ENCODE measurements around the gene ATP10D. TPM values are rescaled to one million over a fixed set of nuclear protein-coding genes. Genes with fewer than 3 reads are reported as not detected.

The ATP10D gene
- polyA plus RNA-seq, 1 of the 3 experiments (the other 2 are of a cell fraction), result 7.9 TPM

DNA sequence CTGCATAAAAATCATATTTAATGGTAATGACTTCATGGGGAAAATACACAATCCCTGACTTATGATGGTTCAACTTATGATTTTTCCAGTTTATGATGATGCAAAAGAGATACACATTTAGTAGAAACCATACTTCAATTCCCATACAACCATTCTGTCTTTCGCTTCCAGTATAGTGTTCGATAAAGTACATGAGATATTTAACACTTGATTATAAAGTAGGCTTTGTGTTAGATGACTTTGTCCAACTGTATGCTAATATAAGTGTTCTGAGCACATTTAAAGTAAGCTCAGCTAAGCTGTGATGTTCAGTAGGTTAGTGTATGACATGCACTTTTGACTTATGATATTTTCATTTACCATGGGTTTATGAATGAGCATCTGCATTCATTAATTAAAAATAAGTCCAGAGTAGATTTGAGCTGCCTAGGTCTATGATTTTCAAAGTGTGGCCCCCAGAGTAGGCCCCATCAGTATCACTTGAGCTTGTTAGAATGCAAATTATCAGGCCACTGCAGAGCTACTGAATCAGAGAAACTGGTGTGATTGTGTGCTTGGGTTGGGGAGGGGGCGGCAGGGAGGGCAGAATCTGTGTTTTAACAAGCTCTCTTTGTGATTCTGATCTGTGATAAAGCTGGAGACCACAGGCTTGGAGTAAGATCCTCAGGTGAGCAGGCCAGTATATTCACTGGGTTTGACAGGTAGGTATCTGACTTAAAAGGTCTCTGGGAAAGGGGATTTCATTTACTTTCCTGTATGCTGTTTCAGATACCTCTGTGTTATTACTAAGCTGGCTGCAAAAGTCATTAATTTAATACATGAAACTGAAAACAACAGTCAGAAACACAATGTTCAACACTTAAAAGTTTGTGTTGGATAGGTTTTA, 8.4 kb downstream of the ATP10D start (continued):
- TF ChIP-seq FOXM1 (IDR thresholded peaks at IDR 0.05; ENCODE audit: low read depth) (no peak), GABPA (IDR thresholded peaks at IDR 0.05; ENCODE audit: low read depth) (no peak), CHD2 (IDR thresholded peaks at IDR 0.05; ENCODE audit: low read length, partially characterized antibody) (no peak), FOSL2 (IDR thresholded peaks at IDR 0.05; ENCODE audit: borderline replicate concordance, low read depth) (no peak), MXI1 (IDR thresholded peaks at IDR 0.05; ENCODE audit: low read depth, low read length) (no peak), YY1 (IDR thresholded peaks at IDR 0.05; ENCODE audit: low read depth) (no peak), EP300 (IDR thresholded peaks at IDR 0.05; ENCODE audit: borderline replicate concordance in 1 of 2, low read depth in 1 of 2, low read length in 1 of 2) (no peak), SMC3 (IDR thresholded peaks at IDR 0.05; ENCODE audit: low read depth, low read length) (no peak), FOXJ3 (CRISPR knock-in tag; IDR thresholded peaks at IDR 0.05) (no peak), RXRA (IDR thresholded peaks at IDR 0.05; ENCODE audit: borderline replicate concordance, low read depth) (no peak)
- TF ChIP-seq, protein P1, sequence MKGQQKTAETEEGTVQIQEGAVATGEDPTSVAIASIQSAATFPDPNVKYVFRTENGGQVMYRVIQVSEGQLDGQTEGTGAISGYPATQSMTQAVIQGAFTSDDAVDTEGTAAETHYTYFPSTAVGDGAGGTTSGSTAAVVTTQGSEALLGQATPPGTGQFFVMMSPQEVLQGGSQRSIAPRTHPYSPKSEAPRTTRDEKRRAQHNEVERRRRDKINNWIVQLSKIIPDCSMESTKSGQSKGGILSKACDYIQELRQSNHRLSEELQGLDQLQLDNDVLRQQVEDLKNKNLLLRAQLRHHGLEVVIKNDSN (IDR thresholded peaks at IDR 0.05; ENCODE audit: borderline replicate concordance, low read depth), result no peak

DNA sequence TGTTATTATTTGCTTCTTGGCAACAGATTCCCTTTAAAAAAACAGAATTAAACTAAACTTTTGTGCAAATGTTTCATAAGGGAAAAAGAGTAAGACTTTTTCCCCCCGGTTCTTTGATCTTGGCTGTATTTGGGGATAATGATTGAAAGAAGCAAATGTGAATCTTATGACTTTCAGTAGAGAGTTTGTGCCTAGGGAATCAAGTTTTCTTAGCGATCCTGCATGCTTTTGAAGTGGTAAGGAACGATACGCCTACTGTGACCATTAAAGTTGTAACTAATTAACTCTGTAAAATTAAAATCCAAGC, 9.0 kb downstream of the ATP10D start:
- H3K27ac ChIP-seq (ENCODE audit: low read depth in 2 of 2, low read length in 1 of 2), result no peak overlapping the region
- ChIA-PET POLR2A (no interaction called here), CTCF (interaction anchor here (0.6 kb wide), 1 partner anchor 70 kb away, joined by 3 read pairs; no protein-coding TSS in a partner anchor)
- H2AFZ ChIP-seq (ENCODE audit: low read depth), result no peak overlapping the region
- no peaks in the 10 kb centered on the region for H3F3A ChIP-seq (replicated peaks; ENCODE audit: insufficient read depth)
- 71% methylated on average over 4 of the region's 4 CpGs for WGBS (ENCODE audit: low lambda C conversion rate)
- no peak overlapping the region for H3K4me3 ChIP-seq (ENCODE audit: low read depth in 2 of 2, low read length in 1 of 2)
- H4K20me1 ChIP-seq (ENCODE audit: insufficient read depth), result no peaks in the 10 kb centered on the region
- peaks cover 31% of the 10 kb centered on the region for H3K79me2 ChIP-seq (ENCODE audit: insufficient read depth)
- no peaks in the 10 kb centered on the region for H3K27me3 ChIP-seq (ENCODE audit: insufficient read depth)
- H3K9me3 ChIP-seq, result no peaks in the 10 kb centered on the region
- peaks cover 4 to 6% of the 10 kb centered on the region in 2 experiments; a peak in 3 of 4 replicates for H3K4me1 ChIP-seq (ENCODE audit: control insufficient read depth in 1 of 2, insufficient read depth in 2 of 2, low read depth in 1 of 2, low read length in 1 of 2)
- no peak for DNase-seq
- TF ChIP-seq YY1 (IDR thresholded peaks at IDR 0.05; ENCODE audit: low read depth) (no peak), RFX5 (IDR thresholded peaks at IDR 0.05; ENCODE audit: low read length) (no peak), TCF12 (IDR thresholded peaks at IDR 0.05) (no peak), FOXM1 (IDR thresholded peaks at IDR 0.05; ENCODE audit: low read depth) (no peak), SIN3A (IDR thresholded peaks at IDR 0.05; ENCODE audit: borderline replicate concordance, low read depth, low read length) (no peak), NRF1 (IDR thresholded peaks at IDR 0.05; ENCODE audit: low read depth, low read length) (no peak), GABPA (IDR thresholded peaks at IDR 0.05; ENCODE audit: low read depth) (no peak), TAF1 (IDR thresholded peaks at IDR 0.05; ENCODE audit: borderline replicate concordance, low read depth, low read length) (no peak), SMC3 (IDR thresholded peaks at IDR 0.05; ENCODE audit: low read depth, low read length) (no peak), EP300 (IDR thresholded peaks at IDR 0.05; ENCODE audit: borderline replicate concordance in 1 of 2, low read depth in 1 of 2, low read length in 1 of 2) (no peak), RAD21 (IDR thresholded peaks at IDR 0.05; ENCODE audit: low read length) (no peak)
- TF ChIP-seq, protein P2, sequence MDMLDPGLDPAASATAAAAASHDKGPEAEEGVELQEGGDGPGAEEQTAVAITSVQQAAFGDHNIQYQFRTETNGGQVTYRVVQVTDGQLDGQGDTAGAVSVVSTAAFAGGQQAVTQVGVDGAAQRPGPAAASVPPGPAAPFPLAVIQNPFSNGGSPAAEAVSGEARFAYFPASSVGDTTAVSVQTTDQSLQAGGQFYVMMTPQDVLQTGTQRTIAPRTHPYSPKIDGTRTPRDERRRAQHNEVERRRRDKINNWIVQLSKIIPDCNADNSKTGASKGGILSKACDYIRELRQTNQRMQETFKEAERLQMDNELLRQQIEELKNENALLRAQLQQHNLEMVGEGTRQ (IDR thresholded peaks at IDR 0.05; ENCODE audit: borderline replicate concordance, low read depth, low read length), result no peak
- TF ChIP-seq, protein P3, sequence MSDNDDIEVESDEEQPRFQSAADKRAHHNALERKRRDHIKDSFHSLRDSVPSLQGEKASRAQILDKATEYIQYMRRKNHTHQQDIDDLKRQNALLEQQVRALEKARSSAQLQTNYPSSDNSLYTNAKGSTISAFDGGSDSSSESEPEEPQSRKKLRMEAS (IDR thresholded peaks at IDR 0.05; ENCODE audit: low read depth), result no peak
- TF ChIP-seq, protein P4, sequence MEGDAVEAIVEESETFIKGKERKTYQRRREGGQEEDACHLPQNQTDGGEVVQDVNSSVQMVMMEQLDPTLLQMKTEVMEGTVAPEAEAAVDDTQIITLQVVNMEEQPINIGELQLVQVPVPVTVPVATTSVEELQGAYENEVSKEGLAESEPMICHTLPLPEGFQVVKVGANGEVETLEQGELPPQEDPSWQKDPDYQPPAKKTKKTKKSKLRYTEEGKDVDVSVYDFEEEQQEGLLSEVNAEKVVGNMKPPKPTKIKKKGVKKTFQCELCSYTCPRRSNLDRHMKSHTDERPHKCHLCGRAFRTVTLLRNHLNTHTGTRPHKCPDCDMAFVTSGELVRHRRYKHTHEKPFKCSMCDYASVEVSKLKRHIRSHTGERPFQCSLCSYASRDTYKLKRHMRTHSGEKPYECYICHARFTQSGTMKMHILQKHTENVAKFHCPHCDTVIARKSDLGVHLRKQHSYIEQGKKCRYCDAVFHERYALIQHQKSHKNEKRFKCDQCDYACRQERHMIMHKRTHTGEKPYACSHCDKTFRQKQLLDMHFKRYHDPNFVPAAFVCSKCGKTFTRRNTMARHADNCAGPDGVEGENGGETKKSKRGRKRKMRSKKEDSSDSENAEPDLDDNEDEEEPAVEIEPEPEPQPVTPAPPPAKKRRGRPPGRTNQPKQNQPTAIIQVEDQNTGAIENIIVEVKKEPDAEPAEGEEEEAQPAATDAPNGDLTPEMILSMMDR (IDR thresholded peaks at IDR 0.05), result no peak
- peaks cover 5 to 8% of the 10 kb centered on the region in 2 experiments for H3K36me3 ChIP-seq (replicated peaks in 1 of 2; ENCODE audit: control insufficient read depth in 1 of 2, insufficient read depth in 2 of 2, low read length in 1 of 2)
- no peaks in the 10 kb centered on the region for H3K9me2 ChIP-seq
- H3K9ac ChIP-seq, result no peak overlapping the region
- no peak overlapping the region for H3K4me2 ChIP-seq
